SK-MEL-5 (cell line): Measurements from ENCODE around the gene RASSF8. TPM values are rescaled to one million over a fixed set of nuclear protein-coding genes. Genes with fewer than 3 reads are reported as not detected.

ENCODE experiments used
- DNase-seq: peaks from one replicate; pipeline ENCODE4 v3.0.0-alpha.2; 2016; ENCODE audit warnings: low read depth, low spot score
- in situ Hi-C: cut with HindIII; loops from 2 replicates; pipeline ENCODE4 v1.10.0; 2016; ENCODE audit warnings: low sequenced_read_pairs, high pct_unique_total_duplicates, low pct_unique_long_range_greater_than_20kb
- polyA plus RNA-seq, 2 experiments: library from polyadenylated mRNA; depleted of rRNA; stranded (reverse); fragments of >200 nt; gene quantifications; 2 replicates each; pipeline ENCODE4 v1.2.3, GENCODE V29; 2015
- total RNA-seq: library from RNA; depleted of rRNA; stranded (reverse); fragments of >200 nt; shearing (Covaris generic); gene quantifications from 2 replicates; pipeline ENCODE4 v1.2.3, GENCODE V29; 2014; rRNA removed

The RASSF8 gene
- 47.9 and 60.7 TPM in 2 replicates for total RNA-seq
- polyA plus RNA-seq (2015; cell fraction: cytosol; rRNA removed) = 22.5 and 29.1 TPM in 2 replicates
- 33.1 and 35.1 TPM in 2 replicates for polyA plus RNA-seq (2015; cell fraction: nucleus; rRNA removed)

DNA sequence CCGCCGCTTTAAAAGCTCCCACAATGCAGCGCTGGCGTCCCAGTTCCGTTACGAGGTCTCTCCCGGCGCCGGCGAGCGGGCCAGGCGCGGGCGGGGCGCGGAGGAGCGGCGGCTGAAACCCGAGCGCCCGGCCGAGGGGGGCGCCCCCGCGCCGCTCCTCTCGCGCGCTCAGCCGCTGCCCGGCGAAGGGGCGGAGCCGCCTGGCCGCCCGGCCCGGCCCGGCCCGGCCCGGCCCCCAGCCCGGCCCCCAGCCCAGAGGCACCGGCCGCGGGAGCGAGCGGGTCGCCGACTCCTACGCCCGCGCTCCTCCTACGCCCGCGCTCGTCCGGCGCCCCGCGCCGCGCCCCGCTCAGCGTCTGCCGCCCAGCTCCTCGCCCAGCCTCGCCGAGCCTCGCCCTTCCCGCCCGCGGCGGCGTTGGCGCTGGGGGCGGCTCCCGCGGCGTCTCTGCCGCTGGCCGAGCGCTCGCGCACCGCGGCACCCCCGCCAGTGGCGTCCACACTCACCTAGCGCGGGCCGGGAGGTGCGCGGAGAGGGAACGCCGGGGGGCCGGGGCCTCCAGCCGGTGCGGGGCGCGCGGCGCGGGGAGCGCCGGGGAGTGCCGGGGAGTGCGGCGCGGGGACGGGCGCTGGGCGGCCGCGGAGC is at the start of gene RASSF8:
Gene RASSF8 (plus strand): TSS at position 255 of the 643 bp plus-strand sequence. CDS start 96,662 bp downstream, outside the sequence.
- in situ Hi-C loops = no loop called here
- DNase-seq = peak; percentile 70

DNA sequence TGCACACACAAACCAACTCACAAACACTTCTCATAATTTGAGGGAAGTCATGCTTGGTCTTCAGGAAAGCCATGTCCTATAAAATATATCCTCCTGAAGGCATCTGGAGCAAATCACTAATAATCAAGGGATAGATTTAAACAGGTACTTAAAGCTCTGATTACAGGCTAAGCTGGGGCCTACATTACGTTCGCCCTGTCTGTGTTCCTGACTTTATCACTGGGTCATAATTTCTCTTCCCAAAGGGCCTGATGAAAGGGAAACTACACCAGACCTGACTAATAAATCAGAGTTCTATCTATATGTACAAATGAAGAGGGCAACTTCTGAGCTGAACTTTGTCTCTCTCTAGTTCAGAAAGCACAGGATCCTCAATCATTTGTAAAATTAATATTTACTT is 43.9 kb upstream of the RASSF8 start:
- in situ Hi-C loops = no loop called here
- no peak for DNase-seq

DNA sequence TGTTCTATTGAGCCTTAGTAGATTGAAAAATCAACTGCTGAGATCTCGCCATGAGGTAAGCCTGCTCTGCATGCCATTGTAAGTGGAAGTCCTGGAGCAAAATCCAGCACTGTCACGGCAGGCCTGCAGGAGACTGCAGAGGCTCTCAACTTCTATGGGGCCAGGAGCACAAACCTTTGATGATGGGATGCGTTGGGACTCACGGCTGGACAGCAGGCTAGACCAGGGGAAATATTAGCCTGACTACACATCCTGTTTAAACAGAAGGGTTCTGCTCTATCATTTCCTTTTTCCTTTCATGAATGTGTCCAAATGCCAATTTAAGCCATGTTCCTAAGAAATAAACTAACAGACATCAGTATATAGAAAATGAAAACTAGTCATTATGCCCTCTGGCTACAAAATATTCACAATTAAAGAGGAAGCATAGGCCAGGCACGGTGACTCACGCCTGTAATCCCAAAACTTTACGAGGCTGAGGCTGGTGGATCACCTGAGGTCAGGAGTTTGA is 33.9 kb upstream of the RASSF8 start:
- in situ Hi-C loops = no loop called here
- DNase-seq = no peak

DNA sequence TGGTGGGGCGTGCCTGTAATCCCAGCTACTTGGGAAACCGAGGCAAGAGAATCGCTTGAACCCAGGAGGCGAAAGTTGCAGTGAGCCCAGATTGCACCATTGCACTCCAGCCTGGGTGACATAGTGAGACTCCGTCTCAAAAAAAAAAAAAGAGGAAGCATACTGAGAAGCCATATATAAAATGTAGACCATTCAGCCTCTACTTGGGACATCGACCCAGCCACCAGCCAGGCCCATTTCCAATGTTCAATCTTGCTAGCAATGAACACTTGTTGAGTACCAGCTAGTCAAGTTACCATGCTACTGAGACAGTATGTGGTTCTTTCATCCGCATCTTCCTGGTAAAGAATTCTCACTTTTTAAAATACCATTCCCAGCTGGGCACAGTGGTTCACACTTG is 33.4 kb upstream of the RASSF8 start:
- in situ Hi-C loops = no loop called here
- DNase-seq = no peak

GRCh38 chr12:25926536-25926935 is 31.9 kb upstream of the RASSF8 start:
- in situ Hi-C loops = no loop called here
- no peak for DNase-seq

- DNase-seq = peak; percentile 50
- in situ Hi-C loops = no loop called here
Observed at GRCh38 chr12:25929142-25929541, 29.3 kb upstream of the RASSF8 start.

DNA sequence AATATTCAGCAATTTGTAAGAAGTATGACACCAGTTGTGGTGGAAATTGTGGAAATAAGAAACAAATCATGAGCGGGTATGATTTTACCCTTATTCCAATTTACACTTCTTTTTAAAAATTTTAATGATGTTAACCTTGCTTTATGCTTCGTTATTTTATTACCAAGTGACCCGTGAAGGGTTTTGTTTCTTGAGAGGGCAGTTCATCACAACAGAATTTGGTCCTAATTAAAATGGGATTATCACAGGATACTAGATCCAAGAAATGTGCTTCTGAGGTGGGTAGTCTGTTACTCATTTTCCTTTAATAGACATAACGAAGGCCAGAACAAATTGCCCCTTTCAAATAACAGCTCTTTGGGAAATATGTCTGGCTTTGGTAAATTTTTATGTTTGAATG is 25.5 kb upstream of the RASSF8 start:
- DNase-seq = no peak
- in situ Hi-C loops = no loop called here

DNA sequence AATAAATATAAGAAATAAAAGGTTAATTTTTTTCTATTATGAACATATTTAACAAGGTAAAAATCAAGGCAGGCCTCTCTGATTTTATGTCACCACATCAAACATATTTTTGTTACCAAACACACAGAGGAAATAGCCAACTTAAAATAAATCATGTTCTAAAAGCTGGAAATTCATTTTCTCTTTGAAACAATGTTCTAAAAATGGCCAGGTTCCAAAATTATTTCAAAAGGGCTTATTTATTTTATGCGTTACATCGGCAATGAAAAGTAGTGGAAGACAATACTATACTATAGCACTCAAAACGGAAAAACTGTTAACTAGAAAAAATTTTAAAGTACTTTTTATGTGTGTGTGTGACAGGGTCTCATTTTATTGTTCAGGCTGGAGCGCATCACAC is 24.0 kb upstream of the RASSF8 start:
- no peak for DNase-seq
- in situ Hi-C loops = no loop called here

DNA sequence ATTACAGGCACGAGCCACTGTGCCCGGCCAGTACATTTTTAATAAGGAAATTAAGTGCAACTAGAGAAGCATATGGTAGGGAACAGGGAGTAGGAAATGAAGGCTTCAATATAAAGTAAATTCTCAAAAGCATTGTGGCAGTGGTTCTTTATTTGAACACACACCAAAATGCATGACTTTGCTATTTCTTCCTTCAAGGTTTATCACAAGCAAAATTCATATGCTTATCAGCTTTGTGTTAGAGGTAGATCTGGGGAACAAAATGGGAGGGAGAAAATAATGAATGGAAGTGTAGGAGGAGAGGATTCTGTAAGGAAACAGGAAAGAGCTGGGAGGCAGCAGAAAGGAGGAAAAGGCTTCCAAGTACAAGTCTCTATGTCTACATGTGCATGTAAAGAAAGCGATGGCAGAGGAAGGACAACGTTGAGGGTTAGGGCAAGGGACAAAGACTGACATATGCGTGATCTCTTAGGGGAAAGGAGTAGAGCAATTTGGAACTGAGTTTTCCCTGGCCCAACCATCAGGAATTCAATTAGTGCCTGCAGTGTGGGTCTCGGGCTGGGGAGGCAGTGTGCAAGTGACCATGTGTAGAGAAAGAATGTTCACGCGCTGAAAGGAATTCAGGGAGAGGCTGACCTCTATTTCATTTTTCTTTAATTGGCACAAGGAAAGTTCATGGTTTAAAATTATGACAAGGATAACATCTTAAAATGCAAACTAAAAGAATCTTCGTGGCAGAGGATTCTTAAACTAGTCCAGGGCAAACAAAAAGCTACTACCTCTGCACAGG is 22.9 kb upstream of the RASSF8 start:
- no peak for DNase-seq
- in situ Hi-C loops = no loop called here

DNA sequence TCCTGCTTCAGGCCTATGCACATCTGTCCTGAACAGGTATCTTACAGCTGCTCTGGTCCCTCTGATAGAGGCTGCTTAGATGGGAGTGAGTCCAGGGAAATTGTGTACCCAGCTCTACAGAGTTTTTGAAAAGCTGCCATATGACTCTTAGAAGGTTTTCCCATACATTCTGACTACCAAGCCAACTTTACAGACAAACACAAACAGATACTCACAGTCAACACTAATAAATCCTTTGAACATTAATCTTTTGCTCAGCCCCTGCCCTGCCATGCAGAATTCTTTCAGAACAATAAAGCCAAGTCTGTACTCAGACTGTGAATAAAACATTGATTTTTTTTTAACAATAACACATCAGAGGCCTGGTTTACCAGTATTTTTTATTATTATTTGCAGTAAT is 21.4 kb upstream of the RASSF8 start:
- no peak for DNase-seq
- in situ Hi-C loops = no loop called here

GRCh38 chr12:25938581-25938980 is 19.9 kb upstream of the RASSF8 start:
- DNase-seq = no peak
- in situ Hi-C loops = no loop called here

GRCh38 chr12:25939606-25940005 is 18.9 kb upstream of the RASSF8 start:
- no peak for DNase-seq
- in situ Hi-C loops = no loop called here

GRCh38 chr12:25940886-25941285 is 17.6 kb upstream of the RASSF8 start:
- DNase-seq = no peak
- in situ Hi-C loops = no loop called here

DNA sequence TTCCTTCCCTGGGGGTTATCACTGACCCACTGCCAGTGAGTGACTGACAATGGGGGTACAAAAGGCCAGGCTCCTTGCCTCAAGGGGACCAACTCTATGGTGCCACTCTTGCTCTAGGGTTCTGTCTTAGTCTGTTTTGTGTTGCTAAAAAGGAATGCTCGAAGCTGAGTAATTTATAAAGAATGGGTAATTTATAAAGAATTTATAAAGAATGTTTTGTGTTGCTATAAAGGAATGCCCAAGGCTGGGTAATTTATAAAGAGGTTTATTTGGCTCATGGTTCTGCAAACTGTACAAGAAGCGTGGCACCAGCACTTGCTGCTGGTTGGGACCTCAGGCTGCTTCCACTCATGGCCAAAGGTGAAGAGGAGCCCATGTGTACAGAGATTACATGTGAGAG is 15.8 kb upstream of the RASSF8 start:
- in situ Hi-C loops = no loop called here
- DNase-seq = no peak

DNA sequence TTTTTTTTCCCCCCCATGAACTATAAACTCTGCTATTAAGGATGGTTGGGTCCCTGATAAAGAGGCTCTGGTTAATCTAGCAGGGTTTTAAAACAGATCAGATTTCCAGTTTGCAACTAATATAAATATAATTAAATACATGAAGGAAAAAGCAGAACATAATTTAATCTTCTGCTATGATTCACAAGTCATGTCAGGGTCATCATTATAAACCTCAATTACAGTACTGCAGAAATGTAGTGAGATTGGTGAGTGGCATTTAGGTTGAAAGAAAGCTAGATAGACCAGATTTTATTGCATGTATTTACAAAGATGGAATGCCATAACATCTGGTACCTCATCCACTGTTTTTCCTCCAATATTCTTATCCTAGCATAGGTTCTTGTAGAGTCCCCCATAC is 14.5 kb upstream of the RASSF8 start:
- in situ Hi-C loops = no loop called here
- DNase-seq = no peak

DNA sequence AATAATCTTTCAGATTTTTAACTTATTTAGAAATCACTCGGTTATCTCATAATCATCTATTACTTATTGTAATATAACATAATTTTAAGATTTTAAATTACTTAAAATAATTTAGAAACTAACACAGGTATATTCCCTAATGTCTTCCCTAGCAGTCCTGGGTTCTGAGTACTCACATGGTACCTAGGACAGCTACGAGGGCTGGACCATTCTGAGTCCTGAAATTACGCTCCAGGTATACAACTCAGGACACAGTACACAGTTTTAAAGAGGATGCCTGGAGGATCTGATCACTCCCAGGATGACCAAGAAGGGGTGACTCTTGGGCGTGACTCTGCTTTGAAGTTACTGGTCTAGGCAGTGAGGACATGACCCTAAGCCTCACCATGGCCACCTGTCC is 9.1 kb upstream of the RASSF8 start:
- in situ Hi-C loops = no loop called here
- DNase-seq = no peak

- in situ Hi-C loops = no loop called here
Observed at GRCh38 chr12:25950329-25951115, 8.0 kb upstream of the RASSF8 start.

DNA sequence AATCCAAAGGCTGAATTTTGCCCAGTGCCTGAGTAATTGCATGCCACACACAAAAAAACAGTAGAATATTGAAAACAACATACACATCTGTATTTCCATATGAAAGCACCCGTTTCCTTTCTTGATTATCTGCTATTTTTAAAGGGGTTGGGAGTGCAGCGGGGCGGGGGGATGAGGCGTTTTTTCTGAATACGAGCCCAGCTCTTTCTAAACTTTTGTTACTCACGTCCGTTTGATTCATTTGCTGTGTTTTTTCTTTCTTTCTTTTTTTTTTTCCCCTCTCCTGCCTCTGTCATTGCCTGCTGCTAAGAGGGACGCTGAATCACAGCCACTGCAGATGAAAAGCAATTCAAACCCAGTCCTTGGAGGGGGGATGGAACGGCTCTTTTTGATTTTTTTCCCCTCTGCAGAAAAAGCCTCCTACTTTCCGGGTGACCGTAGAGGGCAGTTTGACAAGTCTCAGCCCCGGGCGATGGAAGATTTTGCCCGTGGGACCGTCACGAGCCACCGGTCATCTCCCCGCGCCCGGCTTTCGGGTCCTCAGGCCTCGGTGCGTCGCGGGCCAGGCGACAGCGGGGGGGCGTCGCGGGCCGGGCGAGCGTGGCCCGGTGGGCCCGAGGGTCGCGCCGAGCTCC is 572 bp upstream of the RASSF8 start:
- in situ Hi-C loops = no loop called here
- peak; percentile 60 for DNase-seq

More at GRCh38 chr12:25950329-25951115, 8.0 kb upstream of the RASSF8 start:
- no peak for DNase-seq
